ENCODE results near the gene PPIP5K2.

The PPIP5K2 gene

GRCh38 chr5:103224894-103225246, 104.8 kb downstream of the PPIP5K2 start:
- Histone ChIP-seq H3K9ac (ENCODE audit: low read length) (no peak overlapping the region), H3K27me3 (ENCODE audit: control insufficient read depth in 1 of 2, insufficient read depth in 2 of 2, low read length in 2 of 2) (no peaks in the 10 kb centered on the region), H3K27ac (ENCODE audit: low read depth, low read length) (no peak overlapping the region)

GRCh38 chr5:103228061-103228460, 108.0 kb downstream of the PPIP5K2 start:
- Histone ChIP-seq H3K9ac (ENCODE audit: low read length) (no peak overlapping the region), H3K9me3 (ENCODE audit: low read length) (no peaks in the 10 kb centered on the region), H3K4me3 (ENCODE audit: low read depth in 1 of 2, low read length in 2 of 2) (no peak overlapping the region), H3K27me3 (ENCODE audit: control insufficient read depth in 1 of 2, insufficient read depth in 2 of 2, low read length in 2 of 2) (no peaks in the 10 kb centered on the region), H3K4me1 (ENCODE audit: insufficient read depth, low read length) (no peaks in the 10 kb centered on the region), H3K36me3 (ENCODE audit: insufficient read depth, low read length) (no peaks in the 10 kb centered on the region), H3K27ac (ENCODE audit: low read depth, low read length) (no peak overlapping the region)

More at GRCh38 chr5:103224894-103225246, 104.8 kb downstream of the PPIP5K2 start:
- H3K36me3 ChIP-seq (ENCODE audit: insufficient read depth, low read length): no peaks in the 10 kb centered on the region
- H3K9me3 ChIP-seq (ENCODE audit: low read length): no peaks in the 10 kb centered on the region
- no peak overlapping the region for H3K4me3 ChIP-seq (ENCODE audit: low read depth in 1 of 2, low read length in 2 of 2)
- H3K4me1 ChIP-seq (ENCODE audit: insufficient read depth, low read length): no peaks in the 10 kb centered on the region

GRCh38 chr5:103228588-103228987, 108.5 kb downstream of the PPIP5K2 start:
- Histone ChIP-seq H3K9ac (ENCODE audit: low read length) (no peak overlapping the region), H3K4me1 (ENCODE audit: insufficient read depth, low read length) (no peaks in the 10 kb centered on the region), H3K27me3 (ENCODE audit: control insufficient read depth in 1 of 2, insufficient read depth in 2 of 2, low read length in 2 of 2) (no peaks in the 10 kb centered on the region), H3K4me3 (ENCODE audit: low read depth in 1 of 2, low read length in 2 of 2) (no peak overlapping the region), H3K9me3 (ENCODE audit: low read length) (no peaks in the 10 kb centered on the region), H3K36me3 (ENCODE audit: insufficient read depth, low read length) (no peaks in the 10 kb centered on the region), H3K27ac (ENCODE audit: low read depth, low read length) (no peak overlapping the region)

- Histone ChIP-seq H3K27me3 (ENCODE audit: control insufficient read depth in 1 of 2, insufficient read depth in 2 of 2, low read length in 2 of 2) (no peaks in the 10 kb centered on the region), H3K9me3 (ENCODE audit: low read length) (no peaks in the 10 kb centered on the region), H3K9ac (ENCODE audit: low read length) (no peak overlapping the region), H3K4me3 (ENCODE audit: low read depth in 1 of 2, low read length in 2 of 2) (no peak overlapping the region), H3K27ac (ENCODE audit: low read depth, low read length) (no peak overlapping the region), H3K4me1 (ENCODE audit: insufficient read depth, low read length) (no peaks in the 10 kb centered on the region), H3K36me3 (ENCODE audit: insufficient read depth, low read length) (no peaks in the 10 kb centered on the region)
Measured at GRCh38 chr5:103232393-103232999, 112.4 kb downstream of the PPIP5K2 start.

- H3K9me3 ChIP-seq (ENCODE audit: low read length): no peaks in the 10 kb centered on the region
- H3K4me1 ChIP-seq (ENCODE audit: insufficient read depth, low read length): no peaks in the 10 kb centered on the region
- H3K9ac ChIP-seq (ENCODE audit: low read length): no peak overlapping the region
- no peaks in the 10 kb centered on the region for H3K36me3 ChIP-seq (ENCODE audit: insufficient read depth, low read length)
- H3K27me3 ChIP-seq (ENCODE audit: control insufficient read depth in 1 of 2, insufficient read depth in 2 of 2, low read length in 2 of 2): no peaks in the 10 kb centered on the region
- H3K27ac ChIP-seq (ENCODE audit: low read depth, low read length): no peak overlapping the region
- H3K4me3 ChIP-seq (ENCODE audit: low read depth in 1 of 2, low read length in 2 of 2): no peak overlapping the region
Measured at GRCh38 chr5:103234239-103234975, 114.3 kb downstream of the PPIP5K2 start.

GRCh38 chr5:103235891-103236290, 115.8 kb downstream of the PPIP5K2 start:
- no peak overlapping the region for H3K27ac ChIP-seq (ENCODE audit: low read depth, low read length)
- no peak overlapping the region for H3K4me3 ChIP-seq (ENCODE audit: low read depth in 1 of 2, low read length in 2 of 2)
- no peak overlapping the region for H3K9ac ChIP-seq (ENCODE audit: low read length)
- H3K36me3 ChIP-seq (ENCODE audit: insufficient read depth, low read length): no peaks in the 10 kb centered on the region
- H3K9me3 ChIP-seq (ENCODE audit: low read length): no peaks in the 10 kb centered on the region
- H3K4me1 ChIP-seq (ENCODE audit: insufficient read depth, low read length): no peaks in the 10 kb centered on the region
- no peaks in the 10 kb centered on the region for H3K27me3 ChIP-seq (ENCODE audit: control insufficient read depth in 1 of 2, insufficient read depth in 2 of 2, low read length in 2 of 2)

- Histone ChIP-seq H3K27me3 (ENCODE audit: control insufficient read depth in 1 of 2, insufficient read depth in 2 of 2, low read length in 2 of 2) (no peaks in the 10 kb centered on the region), H3K9me3 (ENCODE audit: low read length) (no peaks in the 10 kb centered on the region), H3K9ac (ENCODE audit: low read length) (no peak overlapping the region), H3K27ac (ENCODE audit: low read depth, low read length) (no peak overlapping the region), H3K4me3 (ENCODE audit: low read depth in 1 of 2, low read length in 2 of 2) (no peak overlapping the region), H3K36me3 (ENCODE audit: insufficient read depth, low read length) (no peaks in the 10 kb centered on the region), H3K4me1 (ENCODE audit: insufficient read depth, low read length) (no peaks in the 10 kb centered on the region)
Measured at GRCh38 chr5:103237778-103238177, 117.7 kb downstream of the PPIP5K2 start.

GRCh38 chr5:103243665-103244064, 123.6 kb downstream of the PPIP5K2 start:
- Histone ChIP-seq H3K4me1 (ENCODE audit: insufficient read depth, low read length) (peaks cover 7% of the 10 kb centered on the region), H3K4me3 (ENCODE audit: low read depth in 1 of 2, low read length in 2 of 2) (no peak overlapping the region), H3K27ac (ENCODE audit: low read depth, low read length) (no peak overlapping the region), H3K36me3 (ENCODE audit: insufficient read depth, low read length) (no peaks in the 10 kb centered on the region), H3K9me3 (ENCODE audit: low read length) (no peaks in the 10 kb centered on the region), H3K9ac (ENCODE audit: low read length) (no peak overlapping the region), H3K27me3 (ENCODE audit: control insufficient read depth in 1 of 2, insufficient read depth in 2 of 2, low read length in 2 of 2) (no peaks in the 10 kb centered on the region)

GRCh38 chr5:103244398-103244797, 124.3 kb downstream of the PPIP5K2 start:
- Histone ChIP-seq H3K36me3 (ENCODE audit: insufficient read depth, low read length) (no peaks in the 10 kb centered on the region), H3K27me3 (ENCODE audit: control insufficient read depth in 1 of 2, insufficient read depth in 2 of 2, low read length in 2 of 2) (no peaks in the 10 kb centered on the region), H3K9ac (ENCODE audit: low read length) (no peak overlapping the region), H3K4me3 (ENCODE audit: low read depth in 1 of 2, low read length in 2 of 2) (no peak overlapping the region), H3K27ac (ENCODE audit: low read depth, low read length) (no peak overlapping the region), H3K4me1 (ENCODE audit: insufficient read depth, low read length) (peaks cover 7% of the 10 kb centered on the region), H3K9me3 (ENCODE audit: low read length) (no peaks in the 10 kb centered on the region)

- H3K27ac ChIP-seq (ENCODE audit: low read depth, low read length): no peak overlapping the region
- peaks cover 7% of the 10 kb centered on the region for H3K4me1 ChIP-seq (ENCODE audit: insufficient read depth, low read length)
- no peaks in the 10 kb centered on the region for H3K9me3 ChIP-seq (ENCODE audit: low read length)
- H3K27me3 ChIP-seq (ENCODE audit: control insufficient read depth in 1 of 2, insufficient read depth in 2 of 2, low read length in 2 of 2): no peaks in the 10 kb centered on the region
- no peak overlapping the region for H3K9ac ChIP-seq (ENCODE audit: low read length)
- H3K36me3 ChIP-seq (ENCODE audit: insufficient read depth, low read length): no peaks in the 10 kb centered on the region
- H3K4me3 ChIP-seq (ENCODE audit: low read depth in 1 of 2, low read length in 2 of 2): no peak overlapping the region
Measured at GRCh38 chr5:103245761-103246160, 125.7 kb downstream of the PPIP5K2 start.

GRCh38 chr5:103247118-103247517, 127.0 kb downstream of the PPIP5K2 start:
- H3K9me3 ChIP-seq (ENCODE audit: low read length): no peaks in the 10 kb centered on the region
- H3K27ac ChIP-seq (ENCODE audit: low read depth, low read length): no peak overlapping the region
- no peaks in the 10 kb centered on the region for H3K36me3 ChIP-seq (ENCODE audit: insufficient read depth, low read length)
- H3K9ac ChIP-seq (ENCODE audit: low read length): no peak overlapping the region
- H3K4me1 ChIP-seq (ENCODE audit: insufficient read depth, low read length): peaks cover 7% of the 10 kb centered on the region
- H3K27me3 ChIP-seq (ENCODE audit: control insufficient read depth in 1 of 2, insufficient read depth in 2 of 2, low read length in 2 of 2): no peaks in the 10 kb centered on the region
- H3K4me3 ChIP-seq (ENCODE audit: low read depth in 1 of 2, low read length in 2 of 2): no peak overlapping the region

- no peaks in the 10 kb centered on the region for H3K36me3 ChIP-seq (ENCODE audit: insufficient read depth, low read length)
- no peaks in the 10 kb centered on the region for H3K27me3 ChIP-seq (ENCODE audit: control insufficient read depth in 1 of 2, insufficient read depth in 2 of 2, low read length in 2 of 2)
- no peak overlapping the region for H3K9ac ChIP-seq (ENCODE audit: low read length)
- peaks cover 7% of the 10 kb centered on the region for H3K4me1 ChIP-seq (ENCODE audit: insufficient read depth, low read length)
- no peak overlapping the region for H3K4me3 ChIP-seq (ENCODE audit: low read depth in 1 of 2, low read length in 2 of 2)
- H3K9me3 ChIP-seq (ENCODE audit: low read length): no peaks in the 10 kb centered on the region
- no peak overlapping the region for H3K27ac ChIP-seq (ENCODE audit: low read depth, low read length)
Measured at GRCh38 chr5:103249068-103249467, 129.0 kb downstream of the PPIP5K2 start.
